Fibroblast of pulmonary artery (primary cell): Measurements from ENCODE around the gene PDZD2.

ENCODE experiments used
- DNase-seq: peaks from one replicate; pipeline ENCODE4 v3.0.0-alpha.2; 2010; ENCODE audit warnings: low read depth
- H3K4me3 ChIP-seq: replicated peaks from 2 replicates; pipeline ENCODE4 v1.5.1; 2011; ENCODE audit warnings: low read depth, mild to moderate bottlenecking, control low read depth, low read length, moderate library complexity
- TF ChIP-seq, protein P1 (sequence below): IDR thresholded peaks from 2 replicates; pipeline ENCODE4 v1.5.1; 2011; ENCODE audit warnings: mild to moderate bottlenecking, control low read depth, low read length, inconsistent platforms; ENCODE audit errors: missing control alignments

Gene PDZD2

DNA sequence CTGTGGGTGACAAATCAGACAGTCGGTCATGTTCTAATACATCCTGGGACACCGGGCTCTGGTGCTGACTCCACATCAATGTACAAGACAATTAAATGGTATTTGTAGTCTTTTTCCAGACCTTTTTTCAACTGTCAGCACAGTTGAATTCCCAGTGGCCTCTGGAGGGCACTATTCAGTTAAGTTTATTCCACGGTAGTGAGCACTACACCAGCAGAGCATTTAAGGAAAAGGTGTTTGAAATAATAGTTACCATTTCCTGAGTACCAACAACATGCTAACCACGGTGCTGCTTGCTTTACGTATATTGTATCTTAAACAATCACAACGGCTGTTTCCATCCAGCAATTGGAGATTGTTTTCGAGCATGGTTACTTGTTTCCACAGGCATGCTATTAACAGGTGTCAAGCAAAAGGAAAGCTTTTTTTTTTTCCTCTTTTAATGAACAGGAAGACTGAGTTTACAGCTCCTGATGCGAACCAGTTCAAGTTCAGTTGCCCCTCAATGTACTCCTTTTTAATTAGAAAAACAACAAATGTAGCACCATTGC lies 186.7 kb downstream of the PDZD2 start:
- H3K4me3 ChIP-seq = no peak overlapping the region
- DNase-seq = peak; percentile 76
- TF ChIP-seq, protein P1, sequence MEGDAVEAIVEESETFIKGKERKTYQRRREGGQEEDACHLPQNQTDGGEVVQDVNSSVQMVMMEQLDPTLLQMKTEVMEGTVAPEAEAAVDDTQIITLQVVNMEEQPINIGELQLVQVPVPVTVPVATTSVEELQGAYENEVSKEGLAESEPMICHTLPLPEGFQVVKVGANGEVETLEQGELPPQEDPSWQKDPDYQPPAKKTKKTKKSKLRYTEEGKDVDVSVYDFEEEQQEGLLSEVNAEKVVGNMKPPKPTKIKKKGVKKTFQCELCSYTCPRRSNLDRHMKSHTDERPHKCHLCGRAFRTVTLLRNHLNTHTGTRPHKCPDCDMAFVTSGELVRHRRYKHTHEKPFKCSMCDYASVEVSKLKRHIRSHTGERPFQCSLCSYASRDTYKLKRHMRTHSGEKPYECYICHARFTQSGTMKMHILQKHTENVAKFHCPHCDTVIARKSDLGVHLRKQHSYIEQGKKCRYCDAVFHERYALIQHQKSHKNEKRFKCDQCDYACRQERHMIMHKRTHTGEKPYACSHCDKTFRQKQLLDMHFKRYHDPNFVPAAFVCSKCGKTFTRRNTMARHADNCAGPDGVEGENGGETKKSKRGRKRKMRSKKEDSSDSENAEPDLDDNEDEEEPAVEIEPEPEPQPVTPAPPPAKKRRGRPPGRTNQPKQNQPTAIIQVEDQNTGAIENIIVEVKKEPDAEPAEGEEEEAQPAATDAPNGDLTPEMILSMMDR = peak; percentile 72

DNA sequence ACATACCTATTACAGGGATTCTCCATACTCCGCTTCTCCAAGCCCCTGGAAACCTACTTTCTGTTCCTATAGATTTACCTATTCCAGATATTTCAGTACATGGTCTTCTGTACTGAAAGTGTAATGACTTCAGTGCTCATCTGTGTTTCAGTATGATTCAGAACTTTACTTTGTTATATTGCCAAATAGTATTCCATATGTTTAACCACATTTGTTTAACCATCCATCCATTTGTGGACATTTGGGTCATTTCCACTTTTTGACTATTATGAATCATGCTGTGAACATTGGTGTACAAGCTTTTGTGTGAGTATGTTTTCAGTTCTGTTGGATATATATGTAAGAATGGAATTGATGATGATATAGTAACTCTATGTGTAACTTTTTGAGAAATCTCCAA lies 188.9 kb downstream of the PDZD2 start:
- H3K4me3 ChIP-seq = no peak overlapping the region
- no peak for DNase-seq
- TF ChIP-seq, protein P1 = no peak

DNA sequence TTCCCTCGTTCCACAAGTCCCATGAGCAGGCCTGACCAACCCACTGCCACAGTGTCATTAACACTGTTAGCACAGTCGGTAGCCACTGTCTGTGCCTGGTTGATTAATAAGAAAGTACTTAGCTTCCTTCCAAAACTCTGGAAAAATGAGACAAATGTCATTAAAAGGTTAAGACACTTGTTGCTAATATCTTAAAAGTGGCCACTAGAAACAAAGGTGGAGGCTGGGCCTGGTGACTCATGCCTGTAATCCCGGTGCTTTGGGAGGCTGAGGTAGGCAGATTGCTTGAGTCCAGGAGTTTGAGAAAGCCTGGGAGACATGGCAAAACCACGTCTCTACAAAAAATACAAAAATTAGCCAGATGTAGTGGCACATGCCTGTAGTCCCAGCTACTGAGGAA lies 194.0 kb downstream of the PDZD2 start:
- no peak for DNase-seq
- no peak overlapping the region for H3K4me3 ChIP-seq
- TF ChIP-seq, protein P1 = no peak

DNA sequence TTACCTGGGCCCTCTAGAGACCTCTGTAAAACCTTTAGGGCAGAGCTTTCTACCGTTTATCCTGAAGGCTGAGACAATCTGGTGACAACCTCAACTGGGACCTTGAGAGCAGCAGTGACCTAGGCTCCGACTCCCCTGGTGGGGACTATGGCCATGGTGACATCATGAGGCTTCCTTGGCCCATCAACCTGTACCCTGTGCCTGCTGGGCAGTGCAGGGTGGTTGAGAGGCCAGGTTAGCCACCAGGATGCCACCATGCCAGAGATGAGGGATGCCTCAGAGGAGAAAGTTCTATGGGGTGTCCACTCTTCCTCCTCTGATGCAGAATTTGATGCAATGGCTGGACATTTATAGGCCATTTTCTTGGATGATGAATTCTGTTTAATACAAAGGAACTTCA lies 194.8 kb downstream of the PDZD2 start:
- no peak for DNase-seq
- TF ChIP-seq, protein P1 = no peak
- no peak overlapping the region for H3K4me3 ChIP-seq

DNA sequence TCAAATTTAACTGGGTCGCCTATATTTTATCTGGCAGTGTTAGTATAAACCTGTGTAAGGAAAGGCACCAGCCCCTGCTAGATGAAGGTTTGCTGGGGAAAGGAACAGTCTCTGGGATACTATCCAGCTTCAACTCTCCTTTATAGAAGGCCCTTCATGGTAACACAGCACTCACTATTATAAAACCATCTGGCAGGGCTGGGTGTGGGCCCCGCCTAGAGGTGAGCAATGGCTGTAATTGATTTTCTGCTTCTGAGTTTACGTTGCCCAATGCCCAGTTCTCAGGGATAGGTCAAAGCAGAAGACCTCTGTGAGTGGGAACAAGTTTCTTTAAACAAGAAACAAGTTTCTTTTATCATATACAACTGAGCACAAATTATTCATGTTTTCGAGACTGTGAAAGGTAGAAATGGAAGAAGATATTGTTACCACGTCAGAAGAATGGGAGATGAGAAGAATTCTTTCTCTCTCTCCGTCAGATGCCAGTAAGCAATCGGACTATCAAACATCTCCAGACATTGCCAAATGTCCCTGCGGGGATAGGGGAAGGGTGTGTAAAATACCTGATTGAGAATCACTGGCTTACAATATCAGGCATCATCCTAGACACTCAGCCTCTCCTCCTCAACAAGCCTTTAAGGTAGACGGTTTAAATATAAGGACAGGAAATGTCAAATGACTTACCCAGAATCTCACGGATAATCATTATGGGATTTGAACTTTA lies 205.9 kb downstream of the PDZD2 start:
- TF ChIP-seq, protein P1 = no peak
- no peak overlapping the region for H3K4me3 ChIP-seq
- no peak for DNase-seq

DNA sequence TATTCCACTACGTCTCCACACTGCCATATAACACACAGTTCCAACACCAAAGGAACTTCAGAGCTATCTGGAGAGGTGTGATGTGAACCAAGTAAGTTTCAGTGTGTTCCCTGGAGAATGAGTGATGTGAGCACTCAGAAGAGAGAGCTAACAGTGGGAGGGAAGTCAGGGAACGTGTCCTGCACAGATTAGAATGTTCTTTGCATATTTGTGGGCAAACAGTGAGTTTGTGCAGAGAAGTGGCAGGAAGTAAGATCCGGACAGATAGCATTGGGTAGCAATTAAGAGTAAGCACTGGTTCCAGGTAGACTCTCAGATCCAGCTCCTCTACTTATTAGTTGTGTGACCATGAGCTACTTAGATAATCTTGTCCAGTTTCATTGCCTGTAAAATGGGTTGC lies 206.4 kb downstream of the PDZD2 start:
- no peak overlapping the region for H3K4me3 ChIP-seq
- DNase-seq = no peak
- TF ChIP-seq, protein P1 = no peak

DNA sequence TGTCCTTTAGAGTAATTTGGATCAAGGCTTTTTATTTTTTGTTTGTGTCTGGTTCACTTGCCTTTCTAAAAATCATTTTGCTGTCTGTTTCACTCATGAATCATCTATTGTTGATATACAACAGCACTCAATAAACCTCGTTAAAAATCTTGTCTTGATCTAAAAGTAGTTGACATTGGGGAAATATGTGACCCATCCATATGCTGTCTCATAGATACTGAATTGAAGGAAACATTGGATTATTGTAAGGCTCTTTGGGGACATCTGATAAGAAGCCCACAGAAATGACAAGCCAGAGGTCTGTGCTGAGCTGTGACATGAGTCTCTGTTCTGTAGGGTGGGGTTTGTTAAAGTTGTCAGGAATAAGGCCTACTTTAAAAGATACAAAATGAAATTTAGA lies 208.0 kb downstream of the PDZD2 start:
- no peak overlapping the region for H3K4me3 ChIP-seq
- no peak for DNase-seq
- TF ChIP-seq, protein P1 = no peak
